Measurements from ENCODE around the gene TULP4.

GRCh38 chr6:158529629-158530028, 217.4 kb downstream of the TULP4 start:
- TF ChIP-seq ZFP30 (CRISPR knock-in tag; IDR thresholded peaks at IDR 0.05) (no peak), POU6F1 (CRISPR knock-in tag; IDR thresholded peaks at IDR 0.05; ENCODE audit: borderline replicate concordance, low read depth) (no peak)

All from SK-N-SH treated with all-trans-retinoic acid at 6 μM for 48 hours (cell line).